Measurements from ENCODE around the gene SLC16A10.

DNA sequence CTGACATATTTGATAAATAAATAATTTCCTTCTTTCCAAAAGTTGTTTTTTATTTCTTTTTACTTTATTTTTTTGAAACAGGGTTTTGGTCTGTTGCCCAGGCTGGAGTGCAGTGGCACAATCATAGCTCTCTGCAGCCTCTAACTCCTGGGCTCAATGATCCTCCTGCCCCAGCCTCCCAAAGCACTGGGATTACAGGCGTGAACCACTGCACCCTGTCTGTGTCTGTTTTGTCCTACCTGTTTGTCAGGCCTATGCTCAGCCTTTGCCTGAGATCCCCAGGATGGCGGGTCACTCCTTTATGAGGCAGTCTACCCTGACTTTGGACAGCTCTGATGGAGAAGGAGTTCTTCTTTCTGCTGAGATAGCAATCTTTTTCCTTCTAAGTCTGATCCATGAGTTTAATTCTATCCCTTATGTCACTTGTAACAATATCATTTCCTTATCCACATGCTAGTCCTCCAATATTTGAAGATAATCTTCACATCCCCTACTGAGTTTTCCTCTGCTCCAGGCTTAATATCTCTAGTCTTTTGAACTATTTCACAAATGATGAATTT, 14.4 kb upstream of the SLC16A10 start:
- TF ChIP-seq, protein P1, sequence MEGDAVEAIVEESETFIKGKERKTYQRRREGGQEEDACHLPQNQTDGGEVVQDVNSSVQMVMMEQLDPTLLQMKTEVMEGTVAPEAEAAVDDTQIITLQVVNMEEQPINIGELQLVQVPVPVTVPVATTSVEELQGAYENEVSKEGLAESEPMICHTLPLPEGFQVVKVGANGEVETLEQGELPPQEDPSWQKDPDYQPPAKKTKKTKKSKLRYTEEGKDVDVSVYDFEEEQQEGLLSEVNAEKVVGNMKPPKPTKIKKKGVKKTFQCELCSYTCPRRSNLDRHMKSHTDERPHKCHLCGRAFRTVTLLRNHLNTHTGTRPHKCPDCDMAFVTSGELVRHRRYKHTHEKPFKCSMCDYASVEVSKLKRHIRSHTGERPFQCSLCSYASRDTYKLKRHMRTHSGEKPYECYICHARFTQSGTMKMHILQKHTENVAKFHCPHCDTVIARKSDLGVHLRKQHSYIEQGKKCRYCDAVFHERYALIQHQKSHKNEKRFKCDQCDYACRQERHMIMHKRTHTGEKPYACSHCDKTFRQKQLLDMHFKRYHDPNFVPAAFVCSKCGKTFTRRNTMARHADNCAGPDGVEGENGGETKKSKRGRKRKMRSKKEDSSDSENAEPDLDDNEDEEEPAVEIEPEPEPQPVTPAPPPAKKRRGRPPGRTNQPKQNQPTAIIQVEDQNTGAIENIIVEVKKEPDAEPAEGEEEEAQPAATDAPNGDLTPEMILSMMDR (optimal IDR thresholded peaks at IDR 0.05 in 1 of 3, IDR thresholded peaks at IDR 0.05 in 1 of 3, conservative IDR thresholded peaks at IDR 0.05 in 1 of 3; ENCODE audit: extremely low read depth in 1 of 3, insufficient read depth in 2 of 3, low read length in 3 of 3) = no peak
- TF ChIP-seq EZH2 (IDR thresholded peaks at IDR 0.05; ENCODE audit: low read length) = no peak
